Cardiac muscle cell (in vitro differentiated cells and primary cell): Measurements from ENCODE around the gene FKBP11. TPM values are rescaled to one million over a fixed set of nuclear protein-coding genes. Genes with fewer than 3 reads are reported as not detected.

Experiments
- DNase-seq, 2 donors: peaks; one replicate each; pipeline versions ENCODE4 v3.0.0 to v3.0.0-alpha.2; 2010 to 2017; ENCODE audit warnings: low read depth in 1 of 2, low spot score in 1 of 2
- H3K27ac ChIP-seq: fragments of 200-600 bp; sonication (generic); 2 replicates; pipeline ENCODE4 v1.5.1; 2016
- H3K27me3 ChIP-seq: fragments of 200-600 bp; sonication (generic); 2 replicates; pipeline ENCODE4 v1.6.0; 2016; ENCODE audit warnings: control low read depth
- H3K36me3 ChIP-seq: fragments of 200-600 bp; sonication (generic); 2 replicates; pipeline ENCODE4 v1.5.1; 2016; ENCODE audit warnings: control low read depth
- H3K4me1 ChIP-seq: fragments of 200-600 bp; sonication (generic); 2 replicates; pipeline ENCODE4 v1.8.1; 2017; ENCODE audit warnings: low read depth, mild to moderate bottlenecking, mixed run types
- H3K4me3 ChIP-seq: fragments of 200-600 bp; sonication (generic); 2 replicates; pipeline ENCODE4 v1.5.1; 2016; ENCODE audit warnings: mild to moderate bottlenecking
- H3K9me3 ChIP-seq: fragments of 200-600 bp; sonication (generic); 2 replicates; pipeline ENCODE4 v1.5.1; 2017; ENCODE audit warnings: low read depth, mild to moderate bottlenecking, control low read depth
- polyA plus RNA-seq: library from polyadenylated mRNA; unstranded; fragments of >200 nt; fragmentation: Nextera tagmentation; extraction: Ambion mirVana; gene quantifications from 2 replicates; pipeline ENCODE4 v1.2.1, GENCODE V29; 2016
- total RNA-seq: library from RNA; depleted of rRNA; stranded (reverse); fragments of >200 nt; gene quantifications from 2 replicates; pipeline ENCODE4 v1.2.3, GENCODE V29; 2016
- TF ChIP-seq, protein P1 (sequence below): IDR thresholded peaks from 2 replicates; pipeline ENCODE4 v1.5.1; 2012; ENCODE audit warnings: low read depth, mild to moderate bottlenecking, low read length

The FKBP11 gene
- total and polyA plus RNA-seq, 2 experiments from 2014 or later = 8.9 to 11.9 TPM

DNA sequence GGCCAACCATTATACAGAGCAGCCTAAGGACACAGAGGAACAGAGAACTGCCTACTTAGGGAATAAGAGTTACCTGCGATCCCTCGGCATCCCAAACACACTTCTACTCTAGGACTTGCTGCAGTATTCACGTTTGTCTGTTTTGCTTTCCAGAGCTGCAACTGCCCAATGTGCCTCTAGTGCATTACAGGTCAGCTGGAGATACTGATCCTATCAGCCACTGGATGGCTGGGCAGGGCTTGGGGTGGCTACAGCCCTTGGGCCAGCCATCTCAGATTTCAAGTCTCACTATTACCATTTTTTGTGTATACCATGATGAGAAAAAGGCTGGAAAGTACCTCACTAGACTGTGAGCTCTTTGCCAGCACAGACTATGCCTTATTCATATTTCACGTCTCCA is 27.4 kb upstream of the FKBP11 start:
- DNase-seq = no peak
- Histone ChIP-seq H3K4me1 (peaks cover 7% of the 10 kb centered on the region), H3K4me3 (no peak overlapping the region), H3K27me3 (no peaks in the 10 kb centered on the region), H3K9me3 (no peaks in the 10 kb centered on the region), H3K27ac (peak overlapping the region; percentile 11), H3K36me3 (peaks cover 4% of the 10 kb centered on the region)
- TF ChIP-seq, protein P1, sequence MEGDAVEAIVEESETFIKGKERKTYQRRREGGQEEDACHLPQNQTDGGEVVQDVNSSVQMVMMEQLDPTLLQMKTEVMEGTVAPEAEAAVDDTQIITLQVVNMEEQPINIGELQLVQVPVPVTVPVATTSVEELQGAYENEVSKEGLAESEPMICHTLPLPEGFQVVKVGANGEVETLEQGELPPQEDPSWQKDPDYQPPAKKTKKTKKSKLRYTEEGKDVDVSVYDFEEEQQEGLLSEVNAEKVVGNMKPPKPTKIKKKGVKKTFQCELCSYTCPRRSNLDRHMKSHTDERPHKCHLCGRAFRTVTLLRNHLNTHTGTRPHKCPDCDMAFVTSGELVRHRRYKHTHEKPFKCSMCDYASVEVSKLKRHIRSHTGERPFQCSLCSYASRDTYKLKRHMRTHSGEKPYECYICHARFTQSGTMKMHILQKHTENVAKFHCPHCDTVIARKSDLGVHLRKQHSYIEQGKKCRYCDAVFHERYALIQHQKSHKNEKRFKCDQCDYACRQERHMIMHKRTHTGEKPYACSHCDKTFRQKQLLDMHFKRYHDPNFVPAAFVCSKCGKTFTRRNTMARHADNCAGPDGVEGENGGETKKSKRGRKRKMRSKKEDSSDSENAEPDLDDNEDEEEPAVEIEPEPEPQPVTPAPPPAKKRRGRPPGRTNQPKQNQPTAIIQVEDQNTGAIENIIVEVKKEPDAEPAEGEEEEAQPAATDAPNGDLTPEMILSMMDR = no peak

DNA sequence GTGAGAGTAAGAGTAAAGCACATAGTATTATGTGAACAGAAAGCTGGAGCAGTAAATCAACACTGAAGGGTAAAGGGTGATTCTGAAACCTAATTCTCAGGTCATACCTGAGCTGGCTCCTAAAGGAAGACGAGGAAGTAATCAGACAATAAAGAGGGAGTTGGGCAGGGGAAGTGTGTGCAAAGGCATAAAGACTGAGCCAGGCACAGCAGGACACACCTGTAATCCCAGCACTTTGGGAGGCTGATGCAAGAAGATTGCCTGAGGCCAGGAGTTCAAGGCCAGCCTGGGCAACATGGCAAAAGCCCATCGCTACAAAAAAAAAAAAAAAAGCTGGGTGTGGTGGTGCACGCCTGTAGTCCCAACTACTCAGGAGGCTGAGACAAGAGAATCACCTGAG is 22.4 kb upstream of the FKBP11 start:
- Histone ChIP-seq H3K4me3 (no peak overlapping the region), H3K9me3 (no peaks in the 10 kb centered on the region), H3K36me3 (peaks cover 4% of the 10 kb centered on the region), H3K27me3 (no peaks in the 10 kb centered on the region), H3K4me1 (peaks cover 9% of the 10 kb centered on the region), H3K27ac (no peak overlapping the region)
- TF ChIP-seq, protein P1 = no peak
- DNase-seq = no peak

DNA sequence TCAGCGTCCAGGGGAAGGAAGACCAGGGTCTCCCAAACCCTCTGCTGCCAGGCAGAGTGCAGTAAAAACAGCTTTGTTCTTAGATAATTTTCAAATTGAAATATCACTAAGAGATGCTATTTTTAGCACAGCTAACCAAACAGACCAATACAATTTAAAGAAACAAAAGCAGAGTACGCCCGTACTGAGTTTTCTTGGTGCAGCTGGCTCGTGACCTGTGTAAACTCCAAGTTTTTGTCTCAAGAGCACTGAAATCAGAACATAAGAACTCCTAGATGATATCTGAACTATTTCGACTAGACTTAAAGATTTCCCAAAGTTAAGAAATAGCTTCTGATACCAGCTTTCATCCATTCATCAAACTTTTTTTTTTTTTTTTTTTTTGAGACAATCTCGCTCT is 21.7 kb upstream of the FKBP11 start:
- peak overlapping the region; percentile 74 for H3K27ac ChIP-seq
- TF ChIP-seq, protein P1 = no peak
- H3K36me3 ChIP-seq = peaks cover 4% of the 10 kb centered on the region
- H3K4me3 ChIP-seq = no peak overlapping the region
- DNase-seq = no peak
- no peaks in the 10 kb centered on the region for H3K9me3 ChIP-seq
- H3K27me3 ChIP-seq = no peaks in the 10 kb centered on the region
- peaks cover 9% of the 10 kb centered on the region for H3K4me1 ChIP-seq

DNA sequence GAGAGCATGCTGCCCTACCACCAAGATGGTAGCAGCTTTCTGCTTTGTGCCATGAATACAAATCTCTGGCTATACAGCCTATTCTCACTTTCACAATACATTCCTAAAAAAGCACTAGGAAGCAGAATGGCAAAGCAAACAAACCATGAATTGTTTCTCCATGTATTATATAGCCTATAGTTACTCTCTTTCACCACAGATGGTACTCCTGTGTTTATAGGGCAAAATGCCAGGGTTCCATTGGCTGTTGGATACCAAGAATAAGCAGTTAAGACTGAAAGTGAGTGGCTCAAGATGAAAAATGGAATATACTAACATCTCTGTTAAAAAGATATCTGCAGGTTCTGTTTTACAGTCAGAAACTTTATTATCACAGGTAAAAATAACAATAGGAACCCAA is 20.9 kb upstream of the FKBP11 start:
- Histone ChIP-seq H3K27me3 (no peaks in the 10 kb centered on the region), H3K9me3 (no peaks in the 10 kb centered on the region), H3K4me3 (no peak overlapping the region), H3K4me1 (peaks cover 16% of the 10 kb centered on the region), H3K27ac (peak overlapping the region; percentile 74), H3K36me3 (peaks cover 4% of the 10 kb centered on the region)
- TF ChIP-seq, protein P1 = no peak
- DNase-seq = peak in 1 of 2 donors; percentile 27

DNA sequence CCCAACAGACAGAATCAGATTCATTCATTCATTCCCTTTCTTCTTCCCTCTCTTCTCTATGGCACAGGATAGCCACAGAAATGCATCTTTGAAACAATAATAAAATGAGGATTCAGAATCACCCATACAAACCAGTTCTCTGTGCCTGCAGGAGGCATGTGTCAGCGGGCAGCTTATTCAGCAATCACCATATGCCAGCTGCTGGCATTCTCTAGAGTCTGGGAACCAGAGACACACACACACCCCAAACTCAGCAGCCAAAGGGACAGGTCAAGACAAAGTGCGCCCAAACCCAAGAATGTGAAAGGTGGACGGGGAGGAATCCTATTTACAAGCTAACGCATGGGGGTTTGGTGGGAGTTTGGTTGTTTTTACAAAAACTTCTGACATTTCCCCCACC is 17.9 kb upstream of the FKBP11 start:
- no peak overlapping the region for H3K4me3 ChIP-seq
- H3K4me1 ChIP-seq = peaks cover 20% of the 10 kb centered on the region
- no peak overlapping the region for H3K27ac ChIP-seq
- peaks cover 15% of the 10 kb centered on the region for H3K36me3 ChIP-seq
- TF ChIP-seq, protein P1 = no peak
- H3K9me3 ChIP-seq = no peaks in the 10 kb centered on the region
- DNase-seq = no peak
- H3K27me3 ChIP-seq = no peaks in the 10 kb centered on the region

DNA sequence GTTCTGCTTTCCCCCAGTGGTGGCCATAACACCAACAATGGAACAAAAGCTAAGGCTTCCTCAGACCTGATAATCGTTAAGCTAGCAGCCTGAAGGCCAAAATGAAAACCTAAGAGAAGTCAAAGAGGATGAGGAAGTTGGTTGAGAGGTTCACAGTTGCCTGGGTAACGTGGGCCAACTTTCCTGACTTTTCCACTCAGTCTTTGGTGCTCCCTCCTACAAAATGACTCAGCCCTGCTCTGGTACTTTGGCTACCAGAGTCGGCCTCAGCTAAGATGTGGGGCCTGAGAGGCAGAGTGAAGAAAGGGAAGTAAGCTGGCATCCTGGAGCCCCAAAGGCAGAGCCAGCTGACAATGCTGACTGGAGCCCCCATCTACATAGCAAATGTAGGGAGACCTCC is 14.9 kb upstream of the FKBP11 start:
- H3K36me3 ChIP-seq = peaks cover 18% of the 10 kb centered on the region
- peaks cover 17% of the 10 kb centered on the region for H3K4me1 ChIP-seq
- no peaks in the 10 kb centered on the region for H3K9me3 ChIP-seq
- TF ChIP-seq, protein P1 = no peak
- no peaks in the 10 kb centered on the region for H3K27me3 ChIP-seq
- H3K27ac ChIP-seq = no peak overlapping the region
- DNase-seq = no peak
- H3K4me3 ChIP-seq = no peak overlapping the region
